Measurements from ENCODE around the gene KRT76.
"Not testable (repeated sequence)": the region's sequence is repeated elsewhere in the genome, so short reads cannot be mapped to it uniquely, and the experiment has no call there.

KRT76 gene

DNA sequence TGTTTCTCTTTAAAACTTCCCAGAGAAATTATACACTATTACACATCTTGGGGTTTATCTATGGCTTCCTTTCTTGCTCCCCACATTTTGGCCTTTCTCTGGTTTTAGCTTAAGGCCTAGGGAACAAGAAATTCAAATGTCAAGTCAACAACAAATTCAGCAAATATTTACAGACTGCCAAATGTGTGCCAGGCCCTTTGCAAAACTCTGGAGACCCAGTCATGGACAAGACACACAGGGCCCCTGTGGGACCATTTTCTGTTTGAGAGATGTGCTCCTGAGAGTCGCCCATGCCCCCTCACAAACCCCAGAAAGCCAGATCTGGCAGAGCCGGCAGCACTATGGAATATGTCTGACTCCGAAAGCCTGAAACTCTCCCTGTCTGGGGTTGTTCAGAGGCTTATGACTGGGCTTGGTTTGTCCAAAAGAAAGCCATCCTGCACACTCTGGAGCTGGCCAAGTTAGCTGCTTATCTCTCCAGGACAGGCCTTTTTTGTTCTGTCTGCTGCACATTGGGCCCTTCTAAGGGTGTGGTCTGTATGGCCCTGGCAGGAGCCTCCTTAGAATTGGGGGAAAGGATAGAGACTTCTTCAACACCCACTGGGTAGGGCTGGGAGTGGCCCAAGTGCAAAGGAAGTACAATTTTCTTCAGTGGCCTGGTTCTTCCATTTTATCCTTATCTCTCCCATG, 19.8 kb upstream of the KRT76 start:
- DNase-seq: no peak

DNA sequence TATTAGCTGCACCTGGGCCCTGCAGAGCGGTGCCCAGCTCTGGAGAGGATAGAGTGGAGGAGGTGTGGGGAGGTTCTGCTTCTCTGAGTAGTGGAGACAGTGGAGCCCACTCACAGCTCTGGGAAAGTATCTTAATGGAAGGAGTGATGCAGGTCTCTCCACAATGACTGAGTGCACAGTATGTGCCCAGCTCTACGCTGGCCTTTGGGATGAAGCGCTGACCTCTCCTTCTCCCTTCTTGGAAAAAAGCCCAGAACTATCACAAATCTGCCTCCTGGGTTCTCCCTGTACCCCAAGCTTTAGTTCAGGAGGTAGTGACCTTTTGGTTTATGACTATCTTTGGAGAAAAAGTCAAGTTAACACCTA, 19.3 kb upstream of the KRT76 start:
- DNase-seq: no peak

DNA sequence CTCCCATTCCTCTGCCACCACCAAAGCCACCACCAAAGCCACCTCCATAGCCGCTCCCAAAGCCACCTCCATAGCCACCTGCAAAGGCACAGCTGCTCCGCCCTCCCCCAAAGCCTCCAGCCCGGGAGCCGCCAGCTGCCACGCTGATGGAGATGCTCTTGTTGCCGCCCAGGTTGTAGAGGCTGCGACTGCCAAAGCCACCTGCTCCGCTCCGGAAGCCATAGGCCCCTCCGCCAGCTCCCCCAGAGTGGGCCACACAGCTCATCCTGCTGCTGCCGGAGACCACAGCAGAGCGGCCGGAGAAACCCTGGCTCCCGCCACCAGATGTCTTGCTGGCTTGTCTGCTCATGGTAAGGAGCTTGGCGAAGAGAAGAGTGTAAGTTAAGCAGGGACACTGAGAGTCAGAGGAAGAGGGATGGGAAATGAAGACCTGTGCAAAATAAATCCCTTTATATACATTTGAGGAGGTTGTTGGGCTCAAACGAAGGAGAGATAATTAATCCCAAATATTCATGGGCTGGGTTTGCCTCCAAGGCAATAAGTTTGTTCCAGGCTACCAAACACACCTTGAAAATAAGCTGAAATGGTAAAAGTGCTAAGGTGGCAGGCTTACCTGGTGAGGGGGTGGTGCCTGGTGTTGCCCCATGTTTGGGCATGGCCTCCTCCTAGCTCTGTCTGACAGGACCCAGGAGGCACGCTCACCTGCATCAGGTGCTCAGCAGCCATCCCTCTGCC, 18.7 kb upstream of the KRT76 start, which contains the start of gene KRT3:
Gene KRT3 (minus strand): TSS at position 424 of the 735 bp plus-strand sequence. CDS start 75 bp downstream, at position 349.
- DNase-seq: peak; percentile 62

DNA sequence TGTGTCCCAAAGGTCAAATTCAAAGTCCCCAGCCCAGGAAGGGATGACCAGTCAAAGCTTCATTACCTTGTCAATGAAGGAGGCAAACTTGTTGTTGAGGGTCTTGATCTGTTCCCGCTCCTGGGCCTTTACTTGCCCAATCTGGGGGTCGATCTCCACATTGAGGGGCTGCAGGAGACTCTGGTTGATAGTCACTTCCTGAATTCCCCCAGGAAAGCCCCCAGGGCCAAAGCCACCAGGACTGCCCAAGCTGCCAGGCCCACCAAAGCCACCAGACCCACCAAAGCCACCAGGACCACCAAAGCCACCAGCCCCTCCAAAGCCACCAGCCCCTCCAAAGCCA, 18.2 kb upstream of the KRT76 start:
- DNase-seq: not testable (repeated sequence)

DNA sequence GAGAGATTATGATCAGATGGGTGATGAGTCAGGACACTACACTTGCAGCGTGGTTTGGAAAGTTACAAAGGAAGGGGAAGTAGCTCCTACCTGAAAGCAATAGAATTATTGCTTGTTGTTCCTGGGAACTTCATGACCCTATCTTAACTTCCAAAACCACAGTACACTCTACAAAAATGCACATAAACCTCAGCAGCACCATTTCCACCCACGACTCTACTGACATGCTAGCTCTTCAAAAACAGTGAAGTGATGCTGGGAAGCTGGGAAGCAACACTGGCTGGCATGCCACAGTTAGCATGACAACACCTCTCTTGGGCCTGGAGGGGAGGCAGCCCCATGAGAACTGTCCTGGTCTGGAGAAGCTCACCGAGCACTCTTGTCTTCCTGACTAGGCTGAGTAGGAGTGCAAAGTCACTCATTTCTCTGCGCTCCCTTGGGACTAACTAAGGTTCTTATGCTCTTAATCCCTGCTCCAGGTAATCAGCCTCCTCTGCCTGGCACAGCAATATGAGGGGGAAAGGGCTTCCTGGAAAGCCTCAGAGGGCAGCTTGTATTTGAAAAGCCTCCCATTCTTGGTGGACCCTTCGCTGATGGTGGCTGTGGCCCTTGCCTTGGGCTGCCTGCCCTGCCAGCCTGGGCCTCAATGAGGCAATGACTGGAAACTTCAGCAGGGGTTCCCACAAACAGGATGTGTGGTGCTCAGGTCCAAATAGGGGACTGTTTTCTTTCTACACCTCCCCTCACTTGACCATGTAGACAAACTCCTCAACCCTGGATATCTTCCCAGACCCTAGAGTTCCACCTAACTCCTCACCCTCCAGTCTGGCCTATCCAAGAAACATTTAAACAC, 17.6 kb upstream of the KRT76 start:
- DNase-seq: no peak

DNA sequence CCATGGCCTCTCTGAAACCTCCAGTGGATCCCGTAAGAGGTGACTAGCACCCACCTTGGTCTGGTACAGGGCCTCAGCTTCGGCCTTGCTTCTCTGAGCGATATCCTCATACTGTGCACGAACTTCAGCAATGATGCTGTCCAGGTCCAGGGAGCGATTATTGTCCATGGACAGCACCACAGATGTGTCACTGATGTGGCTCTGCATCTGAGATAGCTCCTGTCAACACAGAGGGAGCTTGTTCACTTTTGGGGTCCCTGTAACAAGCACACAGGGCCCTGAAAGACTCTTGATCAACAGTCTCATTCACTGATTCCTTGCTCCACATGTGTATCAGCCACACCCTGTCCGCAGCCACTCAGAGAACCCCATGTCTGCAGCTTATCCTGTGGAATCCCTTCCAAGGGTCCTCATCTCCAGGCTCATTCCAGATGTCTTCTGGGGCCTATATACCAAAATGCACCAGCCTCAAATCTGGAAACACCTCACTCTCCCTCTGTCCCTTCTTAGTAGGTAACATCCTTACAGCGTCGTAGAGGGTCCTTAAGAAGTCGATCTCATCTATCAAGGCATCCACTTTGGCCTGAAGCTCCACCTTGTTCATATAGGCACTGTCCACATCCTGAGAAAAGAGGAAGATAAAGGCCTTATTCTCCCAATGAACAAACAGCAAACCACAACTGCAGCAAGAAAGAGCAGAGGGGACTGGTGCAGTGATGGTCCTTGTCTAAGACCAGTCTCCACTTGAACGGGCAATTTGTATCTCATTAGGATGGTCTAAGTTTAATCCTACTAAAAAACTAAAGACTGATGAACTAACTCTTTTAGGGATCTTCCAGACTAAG, 15.3 kb upstream of the KRT76 start:
- DNase-seq: no peak

DNA sequence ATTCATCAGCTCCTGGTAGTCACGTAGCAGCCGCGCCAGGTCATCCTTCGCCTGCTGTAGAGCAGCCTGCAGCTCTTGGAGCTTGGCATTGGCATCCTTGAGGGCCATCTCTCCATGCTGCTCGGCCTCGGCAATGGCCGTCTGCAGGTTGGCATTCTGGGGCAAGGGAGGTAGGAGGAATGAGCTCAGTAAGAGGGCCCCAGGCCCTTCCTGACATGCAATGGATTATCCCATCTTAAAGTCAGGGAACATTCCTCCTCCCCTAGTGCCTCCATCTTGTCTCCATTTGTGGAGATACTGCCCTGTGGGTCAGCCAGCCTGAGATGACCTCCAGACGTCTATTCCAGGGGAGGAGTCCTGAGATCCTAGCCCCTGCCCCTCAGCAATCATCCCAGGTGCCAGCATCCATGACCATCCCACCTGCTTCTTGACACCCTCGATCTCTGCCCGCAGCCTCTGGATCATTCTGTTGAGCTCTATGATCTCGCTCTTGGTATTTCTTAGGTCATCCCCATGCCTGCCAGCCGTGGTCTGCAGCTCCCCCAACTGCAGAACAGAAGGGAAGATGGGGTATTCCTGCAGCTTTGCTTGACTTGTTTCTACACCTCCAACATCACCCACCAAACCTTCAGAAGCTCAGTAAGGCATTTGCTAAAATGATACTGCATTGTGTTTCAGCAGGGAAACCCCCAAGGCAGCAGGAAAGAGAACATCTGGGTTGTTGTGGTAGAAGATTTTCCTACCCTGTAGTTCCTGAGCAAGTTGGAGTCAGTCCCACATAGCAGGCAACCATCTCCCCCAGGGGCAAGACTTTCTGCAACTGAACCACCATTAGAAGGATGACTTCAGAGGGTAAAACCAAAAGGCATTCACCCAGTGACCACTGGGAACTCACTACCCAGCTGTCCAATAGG, 14.4 kb upstream of the KRT76 start:
- no peak for DNase-seq

DNA sequence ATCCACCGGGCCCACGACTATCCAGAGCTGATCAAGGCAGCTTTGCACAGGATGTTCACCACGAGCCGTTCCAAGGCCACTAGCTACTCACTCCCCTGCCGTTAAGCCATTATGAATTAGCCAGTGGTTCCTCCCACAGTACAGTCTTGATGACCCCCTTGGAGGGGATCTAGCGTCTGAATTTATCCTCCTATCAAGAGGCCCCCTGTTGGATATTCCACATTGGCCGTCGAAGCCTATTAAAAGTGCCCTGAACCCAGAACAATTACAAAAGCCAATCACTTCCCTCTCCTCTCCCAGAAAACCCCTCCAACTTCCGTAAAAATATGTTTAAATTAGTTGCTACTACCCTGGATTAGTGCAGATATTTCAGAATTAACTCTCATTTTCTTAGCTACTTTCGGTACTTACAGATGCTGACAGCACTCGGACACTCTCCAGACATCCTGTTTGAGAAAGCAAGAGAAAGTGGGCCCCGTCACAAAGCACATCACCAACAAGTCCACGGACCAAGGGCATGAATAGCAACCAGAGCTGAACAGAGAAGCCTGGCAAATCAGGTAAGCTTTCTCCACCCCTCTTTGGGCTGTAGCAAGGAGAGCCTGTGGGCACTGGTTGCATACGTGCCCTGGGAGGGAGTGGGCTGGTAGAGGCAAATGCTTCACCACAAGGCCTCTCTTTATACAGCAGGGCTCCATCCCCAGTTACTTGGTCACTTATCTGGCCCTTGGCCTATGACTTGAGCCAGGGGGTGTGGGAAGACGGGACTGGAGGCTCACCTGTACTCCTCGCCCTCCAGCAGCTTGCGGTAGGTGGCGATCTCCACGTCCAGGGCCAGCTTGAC, 13.5 kb upstream of the KRT76 start:
- DNase-seq: no peak

DNA sequence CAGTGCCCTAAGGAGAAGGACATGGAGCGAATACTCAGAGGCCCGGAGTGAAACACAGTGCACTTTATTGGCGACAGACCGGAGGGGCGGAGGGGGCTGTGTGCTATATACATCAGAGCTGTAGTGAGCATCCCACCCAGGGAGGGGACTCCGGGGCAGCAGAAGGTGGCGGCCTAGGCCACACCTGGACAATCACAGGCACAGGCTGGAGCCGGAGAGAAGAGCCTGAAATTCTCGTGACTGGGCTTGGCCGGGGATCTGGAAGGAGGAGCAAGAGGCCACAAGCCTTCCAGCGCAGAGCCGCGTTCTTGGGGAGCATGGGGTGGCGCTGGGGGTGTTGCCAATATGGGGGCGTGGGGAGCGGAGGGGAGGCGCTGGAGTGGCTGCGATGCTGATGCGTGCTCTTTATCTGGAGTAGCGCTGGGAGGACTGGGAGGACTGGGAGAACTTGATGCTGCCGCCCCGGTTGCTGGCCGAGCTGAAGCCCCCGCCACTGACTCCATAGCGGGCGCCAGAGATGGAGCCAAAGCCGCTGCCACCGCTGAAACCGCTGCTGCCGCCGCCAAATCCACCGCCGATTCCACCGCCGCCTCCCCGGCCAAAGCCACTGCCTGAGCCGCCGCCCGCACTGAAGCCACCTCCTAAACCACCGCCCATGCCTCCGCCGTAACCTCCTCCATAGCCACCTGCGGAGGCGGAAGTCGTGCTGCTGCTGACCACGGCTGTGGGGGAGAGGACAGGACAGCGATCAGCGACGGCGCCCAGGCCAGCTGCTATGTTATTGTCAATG, 12.7 kb upstream of the KRT76 start:
- no peak for DNase-seq

DNA sequence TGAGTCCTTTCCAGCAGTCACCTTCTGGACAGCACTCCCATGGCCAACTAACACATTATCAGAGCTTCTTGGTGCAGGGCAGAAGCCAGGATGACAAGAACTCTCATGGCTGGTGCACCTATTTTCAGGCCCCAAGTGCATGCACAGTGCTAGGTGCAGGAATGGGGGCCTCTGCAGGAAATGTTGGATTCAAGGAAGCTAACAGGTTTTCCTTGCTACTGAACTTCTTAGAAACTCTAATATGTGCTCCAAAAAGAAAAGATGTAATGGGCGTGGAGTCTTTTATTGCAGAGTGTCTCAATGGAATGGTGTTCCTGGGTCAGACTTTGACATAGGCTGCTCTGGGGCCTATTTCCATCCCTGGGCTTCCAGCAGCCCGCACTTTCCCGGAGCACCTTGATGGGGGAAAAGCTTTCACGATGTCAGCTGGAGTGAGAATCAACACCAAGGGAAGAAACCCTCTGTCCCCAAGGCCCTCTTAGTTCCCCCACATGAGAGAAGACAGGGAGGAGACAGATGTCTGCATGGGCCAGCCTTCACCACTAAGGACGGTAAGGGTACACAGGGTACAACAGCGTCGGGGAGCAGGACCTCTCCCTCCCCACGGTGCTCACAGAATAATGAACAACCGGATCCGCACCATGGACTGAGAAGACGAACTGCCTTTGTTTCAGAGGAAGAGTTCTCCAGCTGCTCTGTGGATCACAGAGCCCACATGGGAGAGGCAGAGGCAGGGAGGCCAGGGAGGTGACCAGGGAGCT, 11.9 kb upstream of the KRT76 start:
- DNase-seq: no peak

DNA sequence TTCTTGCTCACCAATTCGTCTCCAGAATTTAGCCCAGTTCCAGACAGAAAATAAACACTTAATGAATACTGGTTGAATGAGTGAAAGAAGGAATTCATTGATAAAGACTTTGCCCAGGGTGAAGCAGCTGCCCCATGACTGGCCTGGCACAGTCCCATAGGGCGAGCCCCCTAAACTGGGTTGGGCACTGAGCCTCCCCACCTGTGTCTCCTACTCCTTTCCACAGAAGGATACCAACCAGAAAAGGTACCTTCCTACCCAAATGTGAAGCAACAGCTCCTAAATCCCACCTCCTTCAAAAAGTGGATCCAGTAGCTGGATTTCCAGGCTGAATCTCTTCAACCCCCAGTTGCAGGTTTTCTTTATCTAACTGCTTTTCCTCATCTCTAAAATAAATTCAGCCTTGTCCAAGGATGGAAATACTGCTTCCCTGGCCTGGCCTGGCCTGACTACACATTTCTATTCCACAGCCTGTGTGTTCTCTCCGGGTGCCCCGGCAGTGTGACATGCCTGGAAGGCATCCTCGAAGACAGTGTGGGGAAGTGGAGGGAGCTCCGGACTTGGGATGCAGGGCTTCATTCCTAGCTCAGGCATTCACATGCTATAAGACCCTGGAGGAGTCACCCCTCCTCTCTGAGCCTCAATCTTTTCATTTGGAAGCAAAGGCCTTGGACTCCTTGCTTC, 11.2 kb upstream of the KRT76 start:
- DNase-seq: no peak

DNA sequence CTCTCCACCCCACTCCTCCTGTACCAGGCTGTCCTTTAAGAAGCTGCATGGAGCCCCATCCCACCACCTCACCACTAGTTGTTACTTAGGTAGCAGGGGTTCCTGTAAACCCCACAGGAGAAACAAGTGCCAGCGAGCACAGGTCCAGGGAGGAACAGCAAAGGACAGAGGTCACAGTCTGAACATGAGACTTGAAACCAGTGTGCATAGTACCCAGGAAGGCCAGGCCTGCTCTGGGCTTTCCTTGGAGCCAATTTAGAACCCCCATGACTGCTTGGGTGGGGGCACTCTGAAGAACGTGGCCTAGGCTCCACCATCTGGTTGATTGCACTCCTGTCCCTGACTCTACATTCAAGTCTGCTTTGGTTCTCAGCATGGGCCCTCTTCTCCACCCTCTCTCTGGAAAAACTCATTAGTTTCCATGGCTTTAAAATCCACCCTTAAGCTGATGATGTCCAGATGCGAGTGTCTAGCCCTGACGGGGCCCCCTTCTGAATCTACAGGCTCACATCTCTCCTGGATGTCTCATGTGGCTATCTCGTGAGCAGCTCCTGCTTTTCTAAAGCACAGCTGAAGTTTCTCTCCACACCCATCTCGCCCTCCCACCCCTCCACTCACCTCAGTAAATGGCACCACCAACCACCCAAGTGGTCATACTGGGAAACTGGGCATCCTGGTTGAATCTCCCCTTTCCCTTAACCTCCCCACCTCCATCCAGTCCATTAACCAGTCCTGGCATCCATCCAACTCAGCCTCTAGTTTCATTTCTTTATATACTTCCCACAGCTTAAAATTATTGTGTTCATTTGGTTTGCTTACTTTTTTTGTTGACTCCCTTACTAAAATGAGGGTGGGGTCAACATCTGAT, 10.4 kb upstream of the KRT76 start:
- no peak for DNase-seq

DNA sequence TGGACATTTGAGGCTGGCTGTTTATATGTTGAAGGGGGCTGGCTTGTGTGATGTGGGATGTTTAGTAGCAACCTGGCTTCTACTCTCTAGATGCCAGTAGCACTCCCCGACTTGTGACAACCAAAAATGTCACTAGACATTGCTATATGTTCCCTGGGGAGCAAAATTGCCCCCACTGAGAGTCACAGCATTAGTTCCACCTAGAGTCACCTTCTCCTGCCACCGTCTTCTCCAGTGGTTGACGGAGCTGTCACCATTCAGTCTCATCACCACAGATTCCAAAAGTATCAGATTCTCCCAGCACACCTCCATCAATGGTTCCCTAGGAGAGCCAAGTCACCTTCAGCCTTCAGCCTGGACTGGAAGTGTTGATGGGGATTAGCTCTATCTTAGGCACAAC, 7.8 kb upstream of the KRT76 start:
- DNase-seq: no peak

DNA sequence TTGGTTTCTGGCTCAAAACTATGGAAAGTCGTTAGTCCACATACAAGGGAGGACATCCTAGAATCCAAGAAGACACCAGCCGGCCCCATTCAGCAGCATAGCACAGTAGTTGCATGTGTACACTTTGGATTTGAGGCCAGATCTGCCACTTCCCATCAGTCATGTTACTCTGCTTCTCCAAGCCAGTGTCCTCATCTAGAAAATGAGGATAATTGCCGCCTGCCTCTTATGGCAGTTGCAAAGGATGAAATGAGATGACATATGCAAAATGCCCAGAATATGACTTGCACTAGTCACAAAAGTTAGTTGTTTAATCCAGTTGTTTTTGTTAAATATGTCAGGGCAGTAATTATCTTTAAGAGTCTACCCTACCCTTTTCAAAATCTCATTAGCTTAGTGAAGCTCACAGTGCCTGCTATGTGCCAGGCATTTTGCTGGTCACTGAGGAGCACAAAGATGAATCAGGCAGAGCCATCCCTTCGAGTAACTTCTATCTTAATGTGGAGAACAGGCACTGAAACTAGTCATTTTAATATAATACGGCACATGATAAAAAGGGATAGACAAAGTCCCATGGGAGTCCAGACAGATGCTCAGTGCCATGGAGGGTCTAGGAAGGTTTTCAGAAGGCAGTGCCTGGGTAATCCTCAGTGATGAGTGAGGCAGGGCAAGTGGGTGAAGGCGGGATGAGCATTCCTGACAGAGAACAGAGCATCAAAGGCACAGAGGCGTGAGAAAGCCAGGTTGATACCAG, 6.6 kb upstream of the KRT76 start:
- peak; percentile 43 for DNase-seq

DNA sequence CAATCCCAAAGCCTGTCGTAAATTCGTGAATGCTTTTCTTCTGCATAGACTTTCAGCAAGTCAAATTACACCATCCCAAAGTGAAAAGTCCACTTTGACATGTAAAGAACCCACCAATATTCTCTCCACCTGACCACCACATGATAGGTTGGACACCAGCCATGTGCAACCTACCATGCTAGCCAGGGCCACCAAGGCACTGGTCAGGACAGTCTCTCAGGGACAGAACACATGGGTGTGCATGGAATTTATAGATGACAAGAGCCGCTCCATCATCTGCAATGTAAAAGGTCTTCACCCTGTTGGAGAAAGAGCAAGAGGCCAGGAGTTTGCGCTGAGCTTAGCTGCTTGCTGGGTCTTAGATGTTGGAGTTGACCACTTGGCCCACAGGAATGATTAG, 5.4 kb upstream of the KRT76 start:
- DNase-seq: no peak

DNA sequence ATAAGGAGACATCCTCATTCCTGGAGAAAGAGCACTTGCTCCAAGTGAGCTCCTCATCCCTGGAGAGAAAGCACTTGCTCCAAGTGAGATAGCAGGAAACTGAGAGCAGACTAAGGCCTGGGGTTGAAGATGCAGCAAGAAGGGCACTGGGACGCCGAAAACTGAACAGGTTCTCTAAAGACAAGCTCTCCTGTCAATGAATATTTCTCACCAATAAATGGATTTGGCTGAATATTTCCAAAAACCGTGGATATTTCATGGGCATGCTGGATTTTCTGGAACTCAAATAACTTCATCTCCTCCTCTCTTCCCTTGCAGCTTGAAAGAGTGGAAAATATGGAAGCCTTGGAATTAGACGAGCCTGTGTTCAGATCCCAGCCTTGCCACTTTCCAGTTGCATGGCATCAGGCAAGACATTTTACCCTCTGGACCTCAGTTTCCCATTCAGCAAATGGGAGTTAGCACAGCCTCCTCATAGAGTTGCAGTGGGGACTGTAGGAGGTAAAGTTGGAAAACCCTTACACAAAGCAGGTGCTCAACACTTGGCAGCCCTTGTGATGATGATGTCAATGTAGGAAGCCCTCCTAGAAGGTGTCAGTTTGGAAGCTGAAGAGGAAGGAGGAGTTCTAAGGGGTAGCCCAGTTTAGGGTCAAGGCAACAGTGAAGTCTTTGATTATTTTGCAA, 4.4 kb upstream of the KRT76 start:
- no peak for DNase-seq
